GM13976 (cell line): Measurements from ENCODE around the gene CALHM1.
"Not testable (repeated sequence)": the region's sequence is repeated elsewhere in the genome, so short reads cannot be mapped to it uniquely, and the experiment has no call there.

ENCODE experiments used
- DNase-seq: peaks from one replicate; pipeline ENCODE4 v3.0.0; 2012; ENCODE audit warnings: low spot score
- in situ Hi-C: fragments of 300-500 bp; cut with MboI; formaldehyde crosslinking; loops from one replicate; pipeline ENCODE4 v1.12.0; 2022; ENCODE audit warnings: low sequenced_read_pairs, mixed read lengths, inconsistent platforms; ENCODE audit not compliant: unreplicated experiment
- TF ChIP-seq, protein P1 (sequence below): IDR thresholded peaks from 2 replicates; pipeline ENCODE4 v1.5.1; 2012; ENCODE audit warnings: borderline replicate concordance, mild to moderate bottlenecking; ENCODE audit not compliant: insufficient read depth; ENCODE audit errors: extremely low read depth, missing control alignments, control extremely low read depth

CALHM1 gene

DNA sequence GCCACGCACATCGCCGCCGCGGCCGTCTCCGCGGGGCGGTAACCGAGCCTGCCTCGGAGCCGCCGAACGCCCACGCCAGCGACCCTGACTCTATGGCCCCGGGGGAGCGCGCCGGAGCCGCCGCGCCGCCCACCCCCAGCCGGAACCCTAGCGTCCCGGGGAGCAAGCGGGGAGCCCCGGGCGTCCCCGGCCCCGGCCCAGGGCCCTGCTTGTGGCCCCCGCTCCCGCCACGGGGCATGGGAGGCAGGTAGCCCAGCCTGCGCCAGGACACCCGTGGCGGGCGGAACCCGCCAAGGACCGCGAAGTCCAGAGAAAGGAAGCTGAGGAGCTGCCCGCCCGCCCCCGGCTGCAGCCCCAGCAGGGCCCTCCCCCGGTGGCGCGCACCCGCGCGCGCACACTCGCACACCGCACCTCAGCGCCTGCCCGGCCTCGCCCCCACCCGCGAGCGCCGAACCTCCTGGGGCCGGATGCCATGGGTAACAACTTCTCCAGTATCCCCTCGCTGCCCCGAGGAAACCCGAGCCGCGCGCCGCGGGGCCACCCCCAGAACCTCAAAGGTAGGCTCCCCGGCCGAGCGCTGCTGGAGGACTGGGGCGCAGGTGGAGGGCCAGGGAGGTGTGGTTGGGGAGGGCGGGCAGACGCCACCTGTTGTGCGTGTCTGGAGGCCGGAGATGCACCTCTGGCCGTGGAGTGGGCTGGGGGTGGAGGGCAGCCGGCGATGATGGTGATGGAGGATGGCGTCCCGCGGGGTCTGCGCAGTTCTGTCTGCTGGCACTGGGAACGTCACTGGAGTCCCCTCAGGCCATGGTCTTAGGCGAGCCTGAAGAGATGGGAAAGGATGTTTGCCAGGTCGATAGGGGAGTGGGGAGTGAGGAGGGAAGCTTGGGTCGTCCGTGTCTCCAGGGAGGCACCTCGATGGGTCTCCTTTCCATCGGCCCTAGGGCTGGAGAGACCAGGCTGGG lies 35.5 kb upstream of the CALHM1 start:
- peak; percentile 48 for DNase-seq
- TF ChIP-seq, protein P1, sequence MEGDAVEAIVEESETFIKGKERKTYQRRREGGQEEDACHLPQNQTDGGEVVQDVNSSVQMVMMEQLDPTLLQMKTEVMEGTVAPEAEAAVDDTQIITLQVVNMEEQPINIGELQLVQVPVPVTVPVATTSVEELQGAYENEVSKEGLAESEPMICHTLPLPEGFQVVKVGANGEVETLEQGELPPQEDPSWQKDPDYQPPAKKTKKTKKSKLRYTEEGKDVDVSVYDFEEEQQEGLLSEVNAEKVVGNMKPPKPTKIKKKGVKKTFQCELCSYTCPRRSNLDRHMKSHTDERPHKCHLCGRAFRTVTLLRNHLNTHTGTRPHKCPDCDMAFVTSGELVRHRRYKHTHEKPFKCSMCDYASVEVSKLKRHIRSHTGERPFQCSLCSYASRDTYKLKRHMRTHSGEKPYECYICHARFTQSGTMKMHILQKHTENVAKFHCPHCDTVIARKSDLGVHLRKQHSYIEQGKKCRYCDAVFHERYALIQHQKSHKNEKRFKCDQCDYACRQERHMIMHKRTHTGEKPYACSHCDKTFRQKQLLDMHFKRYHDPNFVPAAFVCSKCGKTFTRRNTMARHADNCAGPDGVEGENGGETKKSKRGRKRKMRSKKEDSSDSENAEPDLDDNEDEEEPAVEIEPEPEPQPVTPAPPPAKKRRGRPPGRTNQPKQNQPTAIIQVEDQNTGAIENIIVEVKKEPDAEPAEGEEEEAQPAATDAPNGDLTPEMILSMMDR: no peak
- in situ Hi-C loops: no loop called here

- peak; percentile 55 for DNase-seq
- in situ Hi-C loops: no loop called here
These were observed 34.7 kb upstream of the CALHM1 start, which contains the start of gene NEURL1 for GRCh38 chr10:103493362-103493915. NEURL1 (plus strand) TSS chr10:103493705; CDS start chr10:103494388, 683 bp downstream.

GRCh38 chr10:103492655-103493261 lies 34.1 kb upstream of the CALHM1 start:
- in situ Hi-C loops: no loop called here
- DNase-seq: no peak
- TF ChIP-seq, protein P1: no peak

More at GRCh38 chr10:103493362-103493915, 34.7 kb upstream of the CALHM1 start, which contains the start of gene NEURL1:
- TF ChIP-seq, protein P1: no peak

DNA sequence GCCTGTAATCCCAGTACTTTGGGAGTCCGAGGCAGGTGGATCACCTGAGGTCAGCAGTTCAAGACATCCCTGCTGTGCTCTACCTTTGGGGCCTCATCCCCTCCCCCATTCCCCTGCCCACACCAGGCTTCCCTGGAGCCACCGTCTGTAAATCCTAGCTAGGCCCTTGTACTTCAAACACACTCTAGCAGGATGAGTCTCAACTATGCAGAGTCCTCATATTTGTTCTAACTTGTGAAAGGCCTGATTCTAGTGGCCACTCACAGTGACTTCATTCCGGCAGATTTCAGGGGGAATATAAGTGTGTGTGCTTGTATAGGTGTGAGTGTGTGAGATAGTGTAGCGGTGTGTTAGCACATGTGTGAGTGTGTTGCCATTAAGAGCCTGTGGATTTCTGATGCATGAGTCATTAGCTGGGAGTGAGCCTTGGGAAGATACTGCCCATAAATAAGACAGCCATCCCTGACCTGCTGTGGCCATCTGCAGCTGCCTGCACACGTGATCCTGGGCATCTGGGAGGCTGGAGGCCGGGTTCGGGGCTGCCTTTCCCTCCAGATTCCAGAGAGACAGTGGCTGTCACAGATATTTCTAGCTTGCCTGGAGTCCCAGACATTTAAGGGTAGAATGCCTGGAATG lies 33.1 kb upstream of the CALHM1 start:
- DNase-seq: no peak
- in situ Hi-C loops: no loop called here
- TF ChIP-seq, protein P1: no peak

GRCh38 chr10:103490986-103491314 lies 32.2 kb upstream of the CALHM1 start:
- in situ Hi-C loops: no loop called here
- TF ChIP-seq, protein P1: no peak

GRCh38 chr10:103487410-103487708 lies 28.7 kb upstream of the CALHM1 start:
- no peak for DNase-seq
- in situ Hi-C loops: loop anchor here (5.0 kb wide), 1 partner anchor 70 kb away; no protein-coding TSS in a partner anchor
- TF ChIP-seq, protein P1: no peak

More at GRCh38 chr10:103490986-103491314, 32.2 kb upstream of the CALHM1 start:
- no peak for DNase-seq

DNA sequence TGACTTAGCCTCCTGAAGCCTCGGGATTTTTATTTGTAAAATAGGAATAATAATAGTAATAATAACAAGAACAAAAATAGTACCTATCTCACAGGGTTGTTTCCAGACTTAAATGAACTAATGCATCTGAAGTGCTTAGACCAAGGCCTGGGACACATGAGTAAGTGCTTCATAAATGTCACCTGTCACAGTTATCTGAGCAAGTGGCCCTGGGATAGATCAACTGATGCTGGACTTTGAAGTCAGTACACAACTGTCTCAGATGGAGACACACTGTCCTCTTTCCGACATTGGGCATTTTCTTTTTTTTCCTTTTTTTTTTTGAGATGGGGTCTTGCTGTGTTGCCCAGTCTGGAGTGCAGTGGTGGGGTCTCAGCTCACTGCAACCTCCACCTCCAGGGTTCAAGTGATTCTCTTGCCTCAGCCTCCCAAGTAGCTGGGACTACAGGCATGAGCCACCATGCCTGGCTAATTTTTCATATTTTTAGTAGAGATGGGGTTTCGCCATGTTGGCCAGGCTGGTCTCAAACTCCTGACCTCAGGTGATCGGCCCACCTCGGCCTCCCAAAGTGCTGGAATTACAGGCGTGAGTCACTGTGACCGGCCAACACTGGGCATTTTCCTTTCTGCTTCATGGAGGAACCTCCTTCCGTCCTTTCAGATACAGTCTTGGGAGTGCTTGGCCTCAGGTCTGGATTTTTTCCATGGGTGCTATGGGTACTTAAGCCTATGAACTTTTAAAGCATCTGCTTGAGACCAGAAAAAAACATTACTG lies 28.1 kb upstream of the CALHM1 start:
- not testable (repeated sequence) for DNase-seq
- in situ Hi-C loops: loop anchor here (5.0 kb wide), 1 partner anchor 70 kb away; no protein-coding TSS in a partner anchor
